Fibroblast of mammary gland (primary cell): Measurements from ENCODE around the gene RGP1.
A peak's percentile ranks its signal among the peaks of the same experiment; 100 is the strongest.

Source experiments
- DNase-seq: peaks from one replicate; pipeline ENCODE4 v3.0.0-alpha.2; 2010; ENCODE audit warnings: low read depth
- H3K4me3 ChIP-seq: 2 replicates; pipeline ENCODE4 v1.5.1; 2011; ENCODE audit warnings: low read depth, mild to moderate bottlenecking, low read length, moderate library complexity; ENCODE audit not compliant: control insufficient read depth
- CTCF ChIP-seq: conservative IDR thresholded peaks from 2 replicates; pipeline ENCODE4 v1.5.1; 2011; ENCODE audit warnings: low read depth, low read length, inconsistent platforms; ENCODE audit not compliant: control insufficient read depth, insufficient read depth

Gene RGP1

GRCh38 chr9:35749515-35750255 lies 598 bp downstream of the RGP1 start:
- H3K4me3 ChIP-seq, result peak overlapping the region; percentile 83
- no peak for TF ChIP-seq CTCF
- no peak for DNase-seq

GRCh38 chr9:35750256-35750531 lies 1.1 kb downstream of the RGP1 start:
- TF ChIP-seq CTCF, result no peak
- no peak overlapping the region for H3K4me3 ChIP-seq
- DNase-seq, result no peak

DNA sequence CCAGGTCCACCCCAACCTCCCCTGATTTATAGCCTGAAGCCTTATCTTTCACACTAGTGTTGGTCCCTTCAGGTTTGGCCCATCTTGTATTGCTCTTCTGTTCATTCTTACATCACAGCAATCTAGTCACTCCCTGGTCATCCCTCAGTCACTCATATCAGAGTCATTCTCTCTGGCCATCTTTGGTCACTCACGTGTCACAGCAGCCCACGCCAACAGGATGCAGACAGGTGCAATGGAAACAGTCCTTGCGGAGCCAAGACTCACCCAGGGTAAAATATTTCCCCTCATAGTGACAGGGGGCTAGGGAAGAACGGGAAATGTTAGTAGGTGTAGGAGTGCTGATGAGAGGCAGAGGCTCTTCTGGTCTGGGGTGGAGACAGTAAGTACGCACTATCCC lies 4.4 kb downstream of the RGP1 start:
- TF ChIP-seq CTCF, result no peak
- no peak overlapping the region for H3K4me3 ChIP-seq
- no peak for DNase-seq

GRCh38 chr9:35754264-35754663 lies 5.2 kb downstream of the RGP1 start, which contains the start of gene MSMP:
TSS of gene MSMP (minus strand) at chr9:35754276. CDS start at chr9:35754129, 147 bp downstream.
- no peak for TF ChIP-seq CTCF
- no peak within 1 kb of the TSS for H3K4me3 ChIP-seq
- no peak for DNase-seq

GRCh38 chr9:35755071-35755470 lies 6.0 kb downstream of the RGP1 start:
- TF ChIP-seq CTCF, result no peak
- no peak for DNase-seq
- H3K4me3 ChIP-seq, result no peak overlapping the region

- DNase-seq, result peak; percentile 18
- peak overlapping the region; percentile 25 for H3K4me3 ChIP-seq
- peak; percentile 50 for TF ChIP-seq CTCF
Observed at GRCh38 chr9:35756275-35757225, 7.5 kb downstream of the RGP1 start.
